Cardiac septum (tissue), 1 donor: ENCODE results near the gene ARL5A. TPM values are rescaled to one million over a fixed set of nuclear protein-coding genes. Genes with fewer than 3 reads are reported as not detected.

Experiments used
- DNase-seq: peaks from one replicate; pipeline ENCODE4 v3.0.0-alpha.2; 2020; ENCODE audit warnings: low spot score
- intact Hi-C: fragments of 100-400 bp; cut with DNase I; formaldehyde crosslinking; loops from one replicate; pipeline ENCODE4 v1.14.0; 2022
- total RNA-seq: library from RNA; stranded (reverse); fragmentation: NEBNext Ultra II Directional; extraction: Animal tissue kit (Norgen Biotek cat#: 25700); gene quantifications from one replicate; pipeline ENCODE4 v1.2.1, GENCODE V29; 2021
- donor health status: DM: no; HTN: no; CAD: no.

The ARL5A gene
- total RNA-seq, 1 donor from 2014 or later = 60.9 TPM

DNA sequence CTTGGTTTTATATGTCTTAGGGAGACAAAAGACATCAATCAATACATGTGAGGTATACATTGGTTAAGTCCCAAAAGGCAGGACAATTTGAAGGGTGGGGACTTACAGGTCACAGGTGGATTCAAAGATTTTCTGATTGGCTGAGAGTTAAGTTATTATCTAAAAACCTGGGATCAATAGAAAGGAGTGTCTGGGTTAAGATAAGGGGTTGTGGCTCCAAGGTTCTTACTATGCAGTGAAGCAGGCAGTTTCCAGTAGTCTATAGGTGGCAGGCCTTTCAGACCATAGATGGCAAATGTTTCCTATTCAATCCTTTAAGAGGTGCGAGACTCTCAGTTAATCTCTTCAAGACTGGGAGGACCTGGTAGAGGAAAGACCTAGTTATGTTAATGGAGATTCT, 51.9 kb downstream of the ARL5A start:
- intact Hi-C loops = no loop called here
- no peak for DNase-seq

GRCh38 chr2:151775057-151775740, 53.0 kb downstream of the ARL5A start:
- intact Hi-C loops = no loop called here
- DNase-seq = no peak

DNA sequence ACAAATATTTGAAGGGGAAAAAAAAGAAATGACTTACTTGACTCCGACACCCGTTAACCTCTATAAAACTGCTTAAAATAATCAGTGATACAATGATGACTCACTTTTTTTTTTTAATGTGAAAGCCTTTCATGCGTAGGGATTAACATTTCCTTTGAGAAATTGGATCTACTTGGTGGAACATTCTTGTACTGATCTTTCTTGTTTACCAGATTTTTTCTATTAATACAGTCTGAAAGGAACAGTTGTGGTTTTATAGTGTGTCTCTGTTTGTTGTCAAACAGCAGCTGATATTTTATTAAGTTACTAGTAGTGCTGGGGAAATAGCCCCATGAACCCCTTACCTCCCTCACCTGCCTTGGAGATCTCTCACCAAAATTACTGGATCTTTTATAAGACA, 53.7 kb downstream of the ARL5A start:
- intact Hi-C loops = no loop called here
- DNase-seq = no peak

GRCh38 chr2:151771599-151772358, 56.4 kb downstream of the ARL5A start:
- intact Hi-C loops = no loop called here
- DNase-seq = no peak

GRCh38 chr2:151770995-151771394, 57.2 kb downstream of the ARL5A start:
- intact Hi-C loops = no loop called here
- DNase-seq = no peak

DNA sequence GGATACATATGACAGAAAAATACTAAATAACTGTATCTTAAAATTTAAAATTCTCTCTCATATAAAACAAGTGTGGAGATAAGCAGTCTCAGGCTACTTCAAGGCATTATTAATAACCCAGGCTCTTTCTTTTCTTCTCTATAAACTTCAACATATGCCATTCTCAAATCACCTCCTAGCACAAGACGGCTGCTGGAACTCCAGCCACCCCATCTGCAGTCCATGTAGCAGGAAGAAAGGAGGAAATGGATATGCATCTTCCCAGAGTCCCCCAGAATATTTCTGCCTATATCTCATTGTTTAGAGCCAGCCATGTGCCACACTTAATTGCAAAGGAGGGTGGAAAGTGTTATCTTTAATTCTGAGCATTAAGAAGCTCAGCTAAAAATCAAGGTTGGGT, 58.6 kb downstream of the ARL5A start:
- intact Hi-C loops = no loop called here
- no peak for DNase-seq

- DNase-seq = no peak
- intact Hi-C loops = no loop called here
Observed at GRCh38 chr2:151767536-151767935, 60.7 kb downstream of the ARL5A start.

DNA sequence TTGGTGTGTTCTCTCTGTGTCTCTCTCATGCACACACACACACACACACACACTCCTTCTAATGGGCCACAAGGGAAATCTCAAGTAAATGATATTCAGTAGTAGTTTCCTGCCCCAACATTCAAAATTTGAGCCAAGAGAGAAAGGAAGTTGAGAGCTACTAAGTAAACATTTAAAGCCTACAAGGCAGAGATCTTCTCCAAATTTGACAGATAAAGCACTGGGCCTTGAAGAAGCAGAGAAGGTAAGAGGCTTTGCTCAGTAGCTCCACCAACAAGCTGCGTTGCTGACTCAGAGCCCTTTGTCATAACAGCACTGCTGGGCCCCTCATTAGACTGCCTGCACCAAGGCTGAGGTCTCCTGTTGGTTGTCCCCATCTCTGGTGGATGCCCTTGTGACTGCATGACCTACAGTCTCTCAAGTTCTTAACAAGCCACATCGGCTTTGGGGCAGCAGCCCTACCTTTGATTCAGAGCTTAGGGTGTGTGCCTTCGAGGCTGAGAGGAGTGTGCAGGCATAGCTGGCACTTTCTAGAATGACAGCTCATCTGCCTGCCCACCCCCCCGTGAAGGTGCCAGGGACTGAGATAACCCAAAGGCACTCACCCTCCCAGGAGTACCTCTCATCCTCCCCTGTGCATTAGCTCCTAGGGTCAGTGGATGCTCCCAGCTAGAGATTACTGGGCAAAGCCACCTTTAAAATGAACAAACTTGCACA, 61.6 kb downstream of the ARL5A start:
- intact Hi-C loops = no loop called here
- DNase-seq = no peak

GRCh38 chr2:151765760-151766410, 62.3 kb downstream of the ARL5A start:
- no peak for DNase-seq
- intact Hi-C loops = no loop called here

- intact Hi-C loops = no loop called here
Observed at GRCh38 chr2:151762694-151763093, 65.5 kb downstream of the ARL5A start.

DNA sequence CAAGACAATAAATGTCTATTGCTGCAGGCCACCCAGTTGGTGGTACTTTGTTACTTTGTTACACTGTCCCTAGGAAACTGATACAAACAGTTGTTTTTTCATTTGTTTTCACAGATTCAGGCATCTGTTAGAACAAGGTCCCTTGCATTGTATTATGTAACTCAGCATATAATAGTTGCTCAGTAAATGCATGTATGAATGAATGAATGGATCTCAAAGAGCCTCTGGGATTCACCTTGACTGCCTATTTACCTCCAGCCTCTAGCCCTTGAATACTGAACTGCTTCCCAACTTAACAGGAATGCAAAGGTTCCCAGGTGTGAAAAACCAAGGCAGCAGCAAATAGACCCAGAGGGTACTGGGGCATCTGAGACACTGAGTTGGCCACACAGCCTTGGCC, 66.5 kb downstream of the ARL5A start:
- intact Hi-C loops = no loop called here
- DNase-seq = no peak

More at GRCh38 chr2:151762694-151763093, 65.5 kb downstream of the ARL5A start:
- DNase-seq = no peak

DNA sequence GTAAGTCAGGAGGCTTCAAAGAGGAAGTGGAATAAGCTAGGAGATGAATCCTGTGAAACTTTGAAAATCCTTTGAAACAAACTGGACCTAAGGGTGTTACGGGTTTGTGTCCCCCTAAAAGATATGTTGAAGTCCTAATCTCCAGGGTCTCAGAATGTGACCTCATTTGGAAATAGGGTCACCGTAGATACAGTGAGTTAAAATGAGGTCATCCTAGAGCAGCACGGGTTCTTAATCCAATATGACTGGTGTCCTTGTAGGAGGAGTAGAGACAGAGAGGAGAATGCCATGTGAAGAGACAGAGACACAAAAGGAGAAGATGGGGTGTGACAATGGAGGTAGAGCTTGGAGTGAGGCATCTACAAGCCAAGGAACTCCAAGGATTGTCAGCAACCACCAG, 67.0 kb downstream of the ARL5A start:
- intact Hi-C loops = no loop called here
- DNase-seq = no peak

DNA sequence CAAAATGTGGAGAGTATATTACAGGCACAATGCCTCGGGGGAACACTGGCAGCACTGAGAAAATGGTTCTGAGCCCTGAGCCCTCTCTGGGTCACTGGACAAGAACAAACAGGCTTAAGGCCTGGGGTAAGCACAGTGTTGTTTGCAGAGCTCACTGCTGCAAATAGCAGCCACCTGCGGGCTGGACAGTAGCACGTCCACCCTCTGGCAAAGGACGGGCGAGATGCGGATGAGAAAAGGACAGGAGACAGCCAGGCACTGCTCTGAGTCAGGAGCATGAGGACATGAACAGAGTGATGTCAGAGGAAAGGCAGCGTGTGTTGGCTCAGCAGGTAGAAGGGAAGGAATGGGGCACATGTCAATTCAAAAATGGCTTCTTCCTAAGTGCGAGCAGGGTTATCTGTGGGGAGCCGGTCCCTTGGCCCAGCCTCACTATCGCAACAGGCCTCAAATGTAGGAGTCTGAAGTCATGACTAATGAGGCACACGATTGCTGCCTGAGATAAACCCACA, 68.0 kb downstream of the ARL5A start:
- no peak for DNase-seq
- intact Hi-C loops = no loop called here

GRCh38 chr2:151758744-151759143, 69.5 kb downstream of the ARL5A start:
- intact Hi-C loops = no loop called here
- no peak for DNase-seq

- intact Hi-C loops = no loop called here
- no peak for DNase-seq
Observed at GRCh38 chr2:151757861-151758260, 70.4 kb downstream of the ARL5A start.

DNA sequence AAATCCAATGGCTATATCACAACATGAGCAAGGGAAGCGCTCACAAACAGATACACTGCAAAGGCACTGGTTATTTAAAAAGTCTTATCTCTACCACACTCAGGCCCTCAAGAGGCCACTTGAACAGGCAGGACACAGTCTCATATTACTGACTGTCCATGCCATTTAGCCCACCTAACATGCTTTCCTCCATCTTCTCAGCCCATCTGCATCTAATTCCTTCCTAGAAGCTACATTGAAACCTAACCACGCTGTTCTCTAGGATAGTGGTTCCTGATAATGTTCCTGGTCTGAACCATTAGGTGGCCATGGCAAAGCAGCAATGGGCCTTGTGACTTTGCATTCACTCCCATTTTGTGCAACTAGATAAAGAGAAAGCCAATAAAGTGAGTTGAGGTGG, 71.4 kb downstream of the ARL5A start:
- intact Hi-C loops = no loop called here
- DNase-seq = no peak

DNA sequence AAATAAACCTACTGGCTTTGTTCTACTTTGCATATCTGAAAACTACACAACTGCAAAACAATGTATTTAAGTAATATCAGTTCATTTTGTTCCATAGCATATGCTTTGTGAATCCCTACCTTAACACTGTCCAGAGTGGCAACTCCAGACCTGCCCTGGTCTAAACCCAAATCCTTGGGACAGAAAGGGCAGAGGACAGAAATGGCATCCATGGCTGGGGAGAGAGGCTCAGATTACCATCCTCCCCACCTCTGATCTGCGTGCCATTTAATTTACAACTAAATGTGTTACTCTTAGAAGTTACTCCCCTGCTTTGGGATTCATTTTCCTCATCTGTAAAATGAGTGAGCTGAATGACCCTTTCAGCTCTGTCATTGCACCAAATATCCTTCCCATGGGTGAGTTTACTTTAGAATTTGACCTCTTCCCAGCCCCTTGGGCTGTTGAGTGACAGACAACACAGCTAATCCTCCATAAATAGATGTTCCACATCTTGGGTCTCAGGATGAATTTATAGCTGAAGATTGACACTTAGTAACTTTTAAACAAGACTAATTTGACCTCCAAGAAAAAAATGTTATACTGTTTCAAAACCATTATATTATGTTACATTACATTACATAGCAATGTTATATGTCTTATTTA, 73.8 kb downstream of the ARL5A start:
- no peak for DNase-seq
- intact Hi-C loops = no loop called here

DNA sequence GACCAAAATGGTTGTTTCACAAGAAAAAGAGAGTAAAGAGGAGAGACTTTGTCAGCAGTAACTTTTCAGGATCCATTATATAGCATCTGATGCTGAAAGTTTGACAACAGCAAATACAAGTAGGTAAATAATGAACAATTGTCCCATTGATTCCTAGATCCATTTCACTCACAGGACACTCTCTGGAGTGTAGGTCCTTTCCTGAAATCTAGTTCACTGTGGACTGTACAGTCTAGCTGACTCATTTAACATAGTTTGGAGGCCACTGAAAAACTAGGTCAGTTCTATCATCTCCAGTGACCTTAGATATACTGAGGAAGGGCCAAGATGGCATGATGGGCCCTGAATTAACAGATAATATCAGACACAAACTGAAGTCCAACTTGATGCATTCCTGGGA, 74.7 kb downstream of the ARL5A start:
- intact Hi-C loops = no loop called here
- DNase-seq = no peak
